GM18870 (cell line): ENCODE measurements around the gene CD209.
"Not testable (repeated sequence)": the region's sequence is repeated elsewhere in the genome, so short reads cannot be mapped to it uniquely, and the experiment has no call there.

Experiments
- ATAC-seq: cut with Tn5 transposase; IDR thresholded peaks from one replicate; pipeline ENCODE4 v1.9.1; 2021; ENCODE audit warnings: moderate library complexity; ENCODE audit not compliant: unreplicated experiment

The CD209 gene

GRCh38 chr19:7746903-7747884 lies at the start of gene CD209:
TSS of gene CD209 (minus strand) at chr19:7747534. CDS start at chr19:7747511, 23 bp downstream.
- no peak for ATAC-seq

GRCh38 chr19:7795555-7796161 lies 48.3 kb upstream of the CD209 start:
- ATAC-seq = no peak

GRCh38 chr19:7793493-7793892 lies 46.2 kb upstream of the CD209 start:
- no peak for ATAC-seq

- ATAC-seq = not testable (repeated sequence)
Measured at GRCh38 chr19:7792701-7793100, 45.4 kb upstream of the CD209 start.

- ATAC-seq = no peak
Measured at GRCh38 chr19:7792281-7792680, 44.9 kb upstream of the CD209 start.

GRCh38 chr19:7790416-7790815 lies 43.1 kb upstream of the CD209 start:
- ATAC-seq = no peak

GRCh38 chr19:7789447-7789846 lies 42.1 kb upstream of the CD209 start:
- no peak for ATAC-seq

GRCh38 chr19:7788933-7789323 lies 41.6 kb upstream of the CD209 start:
- ATAC-seq = no peak

GRCh38 chr19:7788178-7788932 lies 41.0 kb upstream of the CD209 start:
- ATAC-seq = no peak

GRCh38 chr19:7787602-7788177 lies 40.4 kb upstream of the CD209 start:
- ATAC-seq = no peak

- no peak for ATAC-seq
Measured at GRCh38 chr19:7787141-7787540, 39.8 kb upstream of the CD209 start.

- no peak for ATAC-seq
Measured at GRCh38 chr19:7784856-7785255, 37.5 kb upstream of the CD209 start.

- no peak for ATAC-seq
Measured at GRCh38 chr19:7783991-7784423, 36.7 kb upstream of the CD209 start.

- ATAC-seq = no peak
Measured at GRCh38 chr19:7781157-7781556, 33.8 kb upstream of the CD209 start.

- no peak for ATAC-seq
Measured at GRCh38 chr19:7779631-7780486, 32.5 kb upstream of the CD209 start.

- no peak for ATAC-seq
Measured at GRCh38 chr19:7778081-7778480, 30.7 kb upstream of the CD209 start.

- no peak for ATAC-seq
Measured at GRCh38 chr19:7775761-7776160, 28.4 kb upstream of the CD209 start.

GRCh38 chr19:7773841-7774240 lies 26.5 kb upstream of the CD209 start:
- no peak for ATAC-seq

- no peak for ATAC-seq
Measured at GRCh38 chr19:7772752-7773291, 25.5 kb upstream of the CD209 start.

GRCh38 chr19:7771072-7771471 lies 23.7 kb upstream of the CD209 start:
- ATAC-seq = no peak
